HepG2 (cell line): ENCODE data around the gene CPT1C. TPM values are rescaled to one million over a fixed set of nuclear protein-coding genes. Genes with fewer than 3 reads are reported as not detected.

ENCODE experiments used
- CENPT ChIP-seq: sonication (generic); formaldehyde crosslinking; IDR thresholded peaks from 2 replicates; pipeline ENCODE4 v1.8.0; 2022; ENCODE audit warnings: low read depth, mild to moderate bottlenecking, moderate library complexity, missing genetic modification reagents
- ETV6 ChIP-seq: sonication (generic); formaldehyde crosslinking; conservative IDR thresholded peaks from 2 replicates; pipeline ENCODE4 v1.4.0; 2020; ENCODE audit warnings: missing genetic modification reagents
- FOXA1 ChIP-seq, 2 experiments: fragments of 450-650 bp in 1 of 2; sonication (generic) in 1 of 2; formaldehyde crosslinking in 1 of 2; IDR thresholded peaks; 2 replicates each; pipeline versions ENCODE4 v1.4.0 to v1.6.1; 2016 to 2020; ENCODE audit warnings: missing genetic modification reagents in 1 of 2
- GZF1 ChIP-seq: sonication (generic); formaldehyde crosslinking; IDR thresholded peaks from 2 replicates; pipeline ENCODE4 v1.5.1; 2020; ENCODE audit warnings: mild to moderate bottlenecking, missing genetic modification reagents
- HNF4G ChIP-seq, 2 experiments: sonication (generic) in 1 of 2; formaldehyde crosslinking in 1 of 2; IDR thresholded peaks; 2 replicates each; pipeline versions ENCODE4 v1.4.0 to v1.6.1; 2011 to 2020; ENCODE audit warnings: borderline replicate concordance in 2 of 2, low read depth in 2 of 2, mild to moderate bottlenecking in 2 of 2, low read length in 1 of 2, missing genetic modification reagents in 1 of 2, moderate library complexity in 1 of 2
- MAFF ChIP-seq: IDR thresholded peaks from 2 replicates; pipeline ENCODE4 v1.6.1; 2011; ENCODE audit warnings: low read depth, low read length, improper control_type of control experiment
- MXD3 ChIP-seq: IDR thresholded peaks from 2 replicates; pipeline ENCODE4 v1.6.1; 2016; ENCODE audit warnings: mild to moderate bottlenecking, missing biosample characterization, missing genetic modification reagents
- NPAS2 ChIP-seq: sonication (generic); formaldehyde crosslinking; IDR thresholded peaks from 2 replicates; pipeline ENCODE4 v1.8.0; 2022; ENCODE audit warnings: mild to moderate bottlenecking, missing genetic modification reagents, borderline replicate concordance
- NRL ChIP-seq: sonication (generic); formaldehyde crosslinking; IDR thresholded peaks from 2 replicates; pipeline ENCODE4 v1.5.0; 2020; ENCODE audit warnings: missing genetic modification reagents, mild to moderate bottlenecking, moderate library complexity, borderline replicate concordance
- PAWR ChIP-seq: sonication (generic); formaldehyde crosslinking; IDR thresholded peaks from 2 replicates; pipeline ENCODE4 v1.4.0; 2020; ENCODE audit warnings: missing genetic modification reagents, mild to moderate bottlenecking, borderline replicate concordance
- POLR2G ChIP-seq: fragments of 200-400 bp; formaldehyde crosslinking; IDR thresholded peaks from 2 replicates; pipeline ENCODE4 v1.6.1; 2018; ENCODE audit warnings: mild to moderate bottlenecking, low read depth, low read length, moderate library complexity
- SIX1 ChIP-seq: sonication (generic); formaldehyde crosslinking; IDR thresholded peaks from 2 replicates; pipeline ENCODE4 v1.4.0; 2020; ENCODE audit warnings: missing genetic modification reagents, borderline replicate concordance
- ZBTB3 ChIP-seq: sonication (generic); formaldehyde crosslinking; IDR thresholded peaks from 2 replicates; pipeline ENCODE4 v1.4.0; 2020; ENCODE audit warnings: low read depth, mild to moderate bottlenecking, moderate library complexity, missing genetic modification reagents, borderline replicate concordance
- ZBTB7A ChIP-seq: sonication (generic); formaldehyde crosslinking; IDR thresholded peaks from 2 replicates; pipeline ENCODE4 v1.8.0; 2022; ENCODE audit warnings: mild to moderate bottlenecking, missing genetic modification reagents
- ZFP36L1 ChIP-seq: sonication (generic); formaldehyde crosslinking; IDR thresholded peaks from 2 replicates; pipeline ENCODE4 v1.8.0; 2022; ENCODE audit warnings: mild to moderate bottlenecking, missing genetic modification reagents, moderate library complexity
- ZFP37 ChIP-seq: sonication (generic); formaldehyde crosslinking; IDR thresholded peaks from 2 replicates; pipeline ENCODE4 v1.4.0; 2020; ENCODE audit warnings: missing genetic modification reagents, borderline replicate concordance
- ZNF225 ChIP-seq: sonication (generic); formaldehyde crosslinking; IDR thresholded peaks from 2 replicates; pipeline ENCODE4 v1.4.0; 2020; ENCODE audit warnings: mild to moderate bottlenecking, missing genetic modification reagents
- ZNF264 ChIP-seq: sonication (generic); formaldehyde crosslinking; IDR thresholded peaks from 2 replicates; pipeline ENCODE4 v1.4.0; 2020; ENCODE audit warnings: missing genetic modification reagents
- ZNF501 ChIP-seq: sonication (generic); formaldehyde crosslinking; IDR thresholded peaks from 2 replicates; pipeline ENCODE4 v1.5.1; 2020; ENCODE audit warnings: mild to moderate bottlenecking, moderate library complexity, missing genetic modification reagents
- ZNF7 ChIP-seq: IDR thresholded peaks from 2 replicates; pipeline ENCODE4 v1.6.1; 2016; ENCODE audit warnings: missing biosample characterization, missing genetic modification reagents
- ZNF737 ChIP-seq: sonication (generic); formaldehyde crosslinking; IDR thresholded peaks from 2 replicates; pipeline ENCODE4 v1.5.0; 2020; ENCODE audit warnings: missing genetic modification reagents, mild to moderate bottlenecking, borderline replicate concordance
- ZNF776 ChIP-seq: sonication (generic); formaldehyde crosslinking; IDR thresholded peaks from 2 replicates; pipeline ENCODE4 v1.4.0; 2020; ENCODE audit warnings: mild to moderate bottlenecking, missing genetic modification reagents
- ZNF883 ChIP-seq: sonication (generic); formaldehyde crosslinking; IDR thresholded peaks from 2 replicates; pipeline ENCODE4 v1.5.1; 2020; ENCODE audit warnings: mild to moderate bottlenecking, missing genetic modification reagents; ENCODE audit errors: not compliant biosample characterization
- ZSCAN12 ChIP-seq: sonication (generic); formaldehyde crosslinking; IDR thresholded peaks from 2 replicates; pipeline ENCODE4 v1.9.0; 2021; ENCODE audit warnings: mild to moderate bottlenecking, missing genetic modification reagents
- polyA plus RNA-seq, 8 experiments: library from polyadenylated mRNA; depleted of rRNA in 3 of 8; stranded (reverse) in 7 of 8; unstranded in 1 of 8; fragments of >200 nt; fragmentation: Illumina TruSeq in 4 of 8; extraction: Trizol in 4 of 8; gene quantifications; 2 replicates each; pipeline versions ENCODE4 v1.2.1 to v1.2.3, GENCODE V29; 2011 to 2016; ENCODE audit warnings: low read depth in 4 of 8, missing spikeins in 1 of 8, mixed read lengths in 1 of 8; ENCODE audit not compliant: insufficient read depth in 1 of 8
- total RNA-seq, 5 experiments: library from RNA; depleted of rRNA; stranded (reverse); fragments of >200 nt; fragmentation: Illumina TruSeq; extraction: Trizol; gene quantifications; 2 replicates each; pipeline ENCODE4 v1.2.3, GENCODE V29; 2016; ENCODE audit warnings: low read depth in 1 of 5
- TF ChIP-seq, protein P1 (sequence below), 2 experiments: sonication (generic) in 1 of 2; formaldehyde crosslinking in 1 of 2; IDR thresholded peaks; 2 replicates each; pipeline versions ENCODE4 v1.4.0 to v1.6.1; 2018 to 2020; ENCODE audit warnings: missing genetic modification reagents in 2 of 2, borderline replicate concordance in 1 of 2, low read depth in 1 of 2, mild to moderate bottlenecking in 1 of 2, missing biosample characterization in 1 of 2
- TF ChIP-seq, protein P2 (sequence below): sonication (generic); formaldehyde crosslinking; IDR thresholded peaks from 2 replicates; pipeline ENCODE4 v1.4.0; 2020; ENCODE audit warnings: missing genetic modification reagents
- TF ChIP-seq, protein P3 (sequence below): sonication (generic); formaldehyde crosslinking; IDR thresholded peaks from 2 replicates; pipeline ENCODE4 v1.5.1; 2020; ENCODE audit warnings: missing genetic modification reagents, mild to moderate bottlenecking, borderline replicate concordance

CPT1C gene
- total and polyA plus RNA-seq, 2 of the 13 experiments (the other 11 are each of a cell fraction or from before 2014, with no cell fraction given), result 0.18 TPM; not detected in 1

DNA sequence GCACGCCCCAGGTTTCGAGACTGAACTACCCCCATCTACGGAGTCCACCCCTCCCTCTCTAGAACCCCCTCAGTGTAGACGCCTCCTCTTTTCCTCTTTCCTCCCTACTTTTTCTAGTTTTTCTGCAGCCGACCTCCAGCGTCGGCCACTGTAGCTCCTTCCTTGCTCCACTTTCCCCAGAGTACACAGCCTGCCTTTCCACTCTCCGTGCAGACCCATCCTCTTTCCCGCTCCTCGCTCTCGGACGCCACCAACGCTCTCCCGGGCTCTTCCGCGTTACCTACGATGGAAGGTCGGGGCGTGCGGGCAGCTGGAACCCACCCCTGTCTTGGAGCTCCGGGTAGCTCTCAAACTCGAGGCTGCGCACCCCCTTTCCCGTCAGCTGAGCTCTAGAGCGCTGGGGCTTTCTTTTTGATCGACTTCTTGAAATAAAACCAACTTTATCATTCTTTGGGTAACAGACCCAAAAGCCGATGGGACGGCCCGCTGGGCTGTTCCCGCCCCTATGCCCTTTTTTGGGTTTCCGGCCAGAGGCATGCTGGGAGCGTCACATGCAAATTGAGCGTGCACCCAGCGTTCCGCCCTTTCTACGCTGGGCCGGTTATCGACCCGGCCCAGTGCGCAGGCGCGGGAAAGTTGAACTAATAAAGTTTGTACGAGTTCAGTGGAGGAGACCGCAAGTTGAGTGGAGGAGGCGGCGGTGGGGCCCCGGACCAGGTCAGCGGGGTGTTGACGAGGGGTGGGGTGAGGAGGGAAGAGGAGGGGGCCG, 25.4 kb upstream of the CPT1C start, which contains the start of the genes BCL2L12 and IRF3 (continued):
- no peak for TF ChIP-seq ZBTB7A
- 0 out of 2 replicates have a peak, but pooled peaks have one; percentile 43 for TF ChIP-seq GZF1 (CRISPR knock-in tag)
- TF ChIP-seq MXD3 (CRISPR knock-in tag), result no peak
- TF ChIP-seq, protein P1, sequence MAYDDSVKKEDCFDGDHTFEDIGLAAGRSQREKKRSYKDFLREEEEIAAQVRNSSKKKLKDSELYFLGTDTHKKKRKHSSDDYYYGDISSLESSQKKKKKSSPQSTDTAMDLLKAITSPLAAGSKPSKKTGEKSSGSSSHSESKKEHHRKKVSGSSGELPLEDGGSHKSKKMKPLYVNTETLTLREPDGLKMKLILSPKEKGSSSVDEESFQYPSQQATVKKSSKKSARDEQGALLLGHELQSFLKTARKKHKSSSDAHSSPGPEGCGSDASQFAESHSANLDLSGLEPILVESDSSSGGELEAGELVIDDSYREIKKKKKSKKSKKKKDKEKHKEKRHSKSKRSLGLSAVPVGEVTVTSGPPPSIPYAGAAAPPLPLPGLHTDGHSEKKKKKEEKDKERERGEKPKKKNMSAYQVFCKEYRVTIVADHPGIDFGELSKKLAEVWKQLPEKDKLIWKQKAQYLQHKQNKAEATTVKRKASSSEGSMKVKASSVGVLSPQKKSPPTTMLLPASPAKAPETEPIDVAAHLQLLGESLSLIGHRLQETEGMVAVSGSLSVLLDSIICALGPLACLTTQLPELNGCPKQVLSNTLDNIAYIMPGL (CRISPR knock-in tag; IDR thresholded peaks at IDR 0.05; ENCODE audit: borderline replicate concordance in 1 of 2, low read depth in 1 of 2), result peak; percentile 56 to 60; a peak in 2 of 4 replicates
- peak; percentile 73; the same call in 1 of the 2 replicates for TF ChIP-seq ZNF264 (CRISPR knock-in tag)
- peak; percentile 18; the same call in 1 of the 2 replicates for TF ChIP-seq NRL (CRISPR knock-in tag)
- TF ChIP-seq ZNF737 (CRISPR knock-in tag), result no peak
- TF ChIP-seq, protein P2, sequence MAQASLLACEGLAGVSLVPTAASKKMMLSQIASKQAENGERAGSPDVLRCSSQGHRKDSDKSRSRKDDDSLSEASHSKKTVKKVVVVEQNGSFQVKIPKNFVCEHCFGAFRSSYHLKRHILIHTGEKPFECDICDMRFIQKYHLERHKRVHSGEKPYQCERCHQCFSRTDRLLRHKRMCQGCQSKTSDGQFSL (CRISPR knock-in tag), result 0 out of 2 replicates have a peak, but pooled peaks have one; percentile 26
- no peak for TF ChIP-seq ZSCAN12 (CRISPR knock-in tag)
- no peak for TF ChIP-seq ZNF883
- no peak for TF ChIP-seq CENPT (CRISPR knock-in tag)
- TF ChIP-seq HNF4G (IDR thresholded peaks at IDR 0.05; ENCODE audit: borderline replicate concordance, low read depth, low read length), result no peak
- TF ChIP-seq HNF4G (CRISPR knock-in tag; IDR thresholded peaks at IDR 0.05; ENCODE audit: borderline replicate concordance, low read depth), result no peak
- TF ChIP-seq, protein P3, sequence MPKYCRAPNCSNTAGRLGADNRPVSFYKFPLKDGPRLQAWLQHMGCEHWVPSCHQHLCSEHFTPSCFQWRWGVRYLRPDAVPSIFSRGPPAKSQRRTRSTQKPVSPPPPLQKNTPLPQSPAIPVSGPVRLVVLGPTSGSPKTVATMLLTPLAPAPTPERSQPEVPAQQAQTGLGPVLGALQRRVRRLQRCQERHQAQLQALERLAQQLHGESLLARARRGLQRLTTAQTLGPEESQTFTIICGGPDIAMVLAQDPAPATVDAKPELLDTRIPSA, result no peak
- peak; percentile 76 for TF ChIP-seq POLR2G
- no peak for TF ChIP-seq ZNF7 (CRISPR knock-in tag)
- no peak for TF ChIP-seq ZFP36L1 (CRISPR knock-in tag)
- no peak for TF ChIP-seq ZNF776 (CRISPR knock-in tag)
- no peak for TF ChIP-seq ETV6 (CRISPR knock-in tag)
- peak; percentile 60 for TF ChIP-seq ZNF501 (CRISPR knock-in tag)
- no peak for TF ChIP-seq ZBTB3
- TF ChIP-seq SIX1, result no peak
- TF ChIP-seq ZNF225 (CRISPR knock-in tag), result no peak
- no peak for TF ChIP-seq FOXA1 (IDR thresholded peaks at IDR 0.05)
- no peak for TF ChIP-seq FOXA1 (CRISPR knock-in tag; IDR thresholded peaks at IDR 0.05)
- no peak for TF ChIP-seq ZFP37
- no peak for TF ChIP-seq NPAS2 (CRISPR knock-in tag)
- no peak for TF ChIP-seq PAWR (CRISPR knock-in tag)
- no peak for TF ChIP-seq MAFF
